ENCODE data around the gene PLD1.

DNA sequence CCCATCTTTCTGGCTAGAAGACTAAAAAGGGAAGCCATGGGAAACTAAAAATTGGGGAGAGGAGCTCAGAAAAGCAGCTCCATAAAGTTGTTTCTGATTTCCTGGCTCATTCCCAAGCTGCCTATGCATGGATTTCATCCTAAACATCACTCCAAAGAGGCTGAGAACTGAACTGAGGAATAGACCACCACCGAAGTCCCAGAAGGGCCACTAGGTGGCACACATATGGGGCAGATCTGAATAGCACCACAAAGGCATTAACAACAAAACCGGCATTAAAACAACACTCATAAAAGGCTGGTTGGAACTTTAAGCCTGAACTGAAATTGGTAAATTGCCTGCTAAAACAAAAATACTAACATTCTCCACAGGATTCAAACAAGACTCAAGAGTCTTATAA is 106.3 kb downstream of the PLD1 start:
- TF ChIP-seq CTCF (IDR thresholded peaks at IDR 0.05): peak in 3 of 4 experiments; percentile 29 to 48 (median 40)
- no peak for TF ChIP-seq POLR2A (IDR thresholded peaks at IDR 0.05)
- TF ChIP-seq POLR2AphosphoS5 (IDR thresholded peaks at IDR 0.05): peak; percentile 13
